Subcutaneous abdominal adipose tissue (tissue), 5 donors: Measurements from ENCODE around the gene SPRR1B.
"Not testable (repeated sequence)": the region's sequence is repeated elsewhere in the genome, so short reads cannot be mapped to it uniquely, and the experiment has no call there.

Experiments
- H3K27ac ChIP-seq: one replicate; pipeline ENCODE4 v1.7.0; 2013; ENCODE audit warnings: low read depth, mild to moderate bottlenecking, inconsistent platforms, low read length, moderate library complexity
- H3K27me3 ChIP-seq, 5 donors: one replicate each; pipeline ENCODE4 v1.7.0; 2013; ENCODE audit warnings: low read length in 5 of 5, inconsistent platforms in 1 of 5; ENCODE audit not compliant: control insufficient read depth in 5 of 5, insufficient read depth in 4 of 5
- H3K36me3 ChIP-seq, 5 donors: one replicate each; pipeline ENCODE4 v1.7.0; 2013; ENCODE audit warnings: low read length in 5 of 5; ENCODE audit not compliant: control insufficient read depth in 5 of 5, insufficient read depth in 5 of 5
- H3K4me1 ChIP-seq, 5 donors: one replicate each; pipeline ENCODE4 v1.7.0; 2013; ENCODE audit warnings: low read length in 5 of 5, mild to moderate bottlenecking in 3 of 5, moderate library complexity in 1 of 5; ENCODE audit not compliant: control insufficient read depth in 5 of 5, insufficient read depth in 5 of 5
- H3K4me3 ChIP-seq, 5 donors: one replicate each; pipeline ENCODE4 v1.7.0; 2013; ENCODE audit warnings: low read length in 5 of 5, low read depth in 1 of 5
- H3K9ac ChIP-seq, 5 donors: one replicate each; pipeline ENCODE4 v1.7.0; 2013; ENCODE audit warnings: low read length in 5 of 5, mild to moderate bottlenecking in 4 of 5, moderate library complexity in 3 of 5
- H3K9me3 ChIP-seq, 5 donors: one replicate each; pipeline ENCODE4 v1.7.0; 2013; ENCODE audit warnings: low read length in 5 of 5; ENCODE audit not compliant: control insufficient read depth in 5 of 5
- donor health status: healthy.
- donor health status: healthy.
- donor health status: healthy.
- donor health status: healthy.
- donor health status: healthy.

The SPRR1B gene

GRCh38 chr1:153032073-153032472 lies 1.1 kb downstream of the SPRR1B start:
- no peak overlapping the region for H3K9ac ChIP-seq
- no peaks in the 10 kb centered on the region for H3K36me3 ChIP-seq
- no peak overlapping the region for H3K4me3 ChIP-seq
- no peaks in the 10 kb centered on the region for H3K9me3 ChIP-seq
- peaks cover 0 to 4% (median 0%) of the 10 kb centered on the region in 5 donors for H3K27me3 ChIP-seq
- H3K27ac ChIP-seq: no peak overlapping the region
- no peaks in the 10 kb centered on the region for H3K4me1 ChIP-seq

GRCh38 chr1:153032677-153033308 lies 1.8 kb downstream of the SPRR1B start:
- Histone ChIP-seq H3K27ac (no peak overlapping the region), H3K36me3 (no peaks in the 10 kb centered on the region), H3K4me1 (no peaks in the 10 kb centered on the region), H3K9ac (no peak overlapping the region), H3K4me3 (no peak overlapping the region), H3K9me3 (no peaks in the 10 kb centered on the region), H3K27me3 (peaks cover 0 to 4% (median 0%) of the 10 kb centered on the region in 5 donors)

- Histone ChIP-seq H3K36me3 (no peaks in the 10 kb centered on the region), H3K9me3 (no peaks in the 10 kb centered on the region), H3K4me1 (no peaks in the 10 kb centered on the region), H3K4me3 (no peak overlapping the region), H3K27ac (no peak overlapping the region), H3K9ac (no peak overlapping the region), H3K27me3 (peaks cover 0 to 2% (median 0%) of the 10 kb centered on the region in 5 donors)
Measured at GRCh38 chr1:153035211-153035610, 4.2 kb downstream of the SPRR1B start.

- H3K36me3 ChIP-seq: no peaks in the 10 kb centered on the region
- H3K27ac ChIP-seq: no peak within 1 kb of the TSS
- no peaks in the 10 kb centered on the region for H3K4me1 ChIP-seq
- no peaks in the 10 kb centered on the region for H3K9me3 ChIP-seq
- H3K9ac ChIP-seq: no peak within 1 kb of the TSS
- H3K27me3 ChIP-seq: peaks cover 0 to 2% (median 0%) of the 10 kb centered on the region in 5 donors
- no peak within 1 kb of the TSS for H3K4me3 ChIP-seq
Measured at GRCh38 chr1:153040950-153041631, 10.1 kb downstream of the SPRR1B start, which contains the start of gene SPRR2D. SPRR2D (minus strand) TSS chr1:153041120; CDS start chr1:153040346, 774 bp downstream.

- H3K27ac ChIP-seq: no peak overlapping the region
Measured at GRCh38 chr1:153049211-153049610, 18.2 kb downstream of the SPRR1B start.

GRCh38 chr1:153056111-153056510 lies 25.1 kb downstream of the SPRR1B start:
- H3K9ac ChIP-seq, H3K27ac ChIP-seq, H3K9me3 ChIP-seq, H3K27me3 ChIP-seq, H3K36me3 ChIP-seq, H3K4me1 ChIP-seq, H3K4me3 ChIP-seq: not testable (repeated sequence)

More at GRCh38 chr1:153049211-153049610, 18.2 kb downstream of the SPRR1B start:
- H3K27me3 ChIP-seq: peaks cover 0 to 8% (median 6%) of the 10 kb centered on the region in 5 donors
- H3K4me3 ChIP-seq: no peak overlapping the region
- H3K9ac ChIP-seq: no peak overlapping the region
- H3K4me1 ChIP-seq: no peaks in the 10 kb centered on the region
- peaks cover 0 to 4% (median 2%) of the 10 kb centered on the region in 5 donors for H3K9me3 ChIP-seq
- H3K36me3 ChIP-seq: no peaks in the 10 kb centered on the region

GRCh38 chr1:153057375-153057774 lies 26.4 kb downstream of the SPRR1B start, which contains the start of gene SPRR2A:
SPRR2A (minus strand) TSS chr1:153057512; CDS start chr1:153056735, 777 bp downstream.
- no peak within 1 kb of the TSS for H3K4me3 ChIP-seq
- H3K9ac ChIP-seq: no peak within 1 kb of the TSS
- peaks cover 0 to 4% (median 0%) of the 10 kb centered on the region in 5 donors for H3K27me3 ChIP-seq
- H3K4me1 ChIP-seq: no peaks in the 10 kb centered on the region
- H3K9me3 ChIP-seq: peaks cover 0 to 2% (median 0%) of the 10 kb centered on the region in 5 donors
- no peak within 1 kb of the TSS for H3K27ac ChIP-seq
- H3K36me3 ChIP-seq: no peaks in the 10 kb centered on the region

GRCh38 chr1:153058154-153058553 lies 27.2 kb downstream of the SPRR1B start:
- Histone ChIP-seq H3K27ac (no peak overlapping the region), H3K9ac (no peak overlapping the region), H3K9me3 (no peaks in the 10 kb centered on the region), H3K27me3 (peaks cover 0 to 4% (median 0%) of the 10 kb centered on the region in 5 donors), H3K4me3 (no peak overlapping the region), H3K4me1 (no peaks in the 10 kb centered on the region), H3K36me3 (no peaks in the 10 kb centered on the region)

GRCh38 chr1:153058826-153059784 lies 28.1 kb downstream of the SPRR1B start:
- Histone ChIP-seq H3K27me3 (peaks cover 0 to 4% (median 0%) of the 10 kb centered on the region in 5 donors), H3K4me3 (no peak overlapping the region), H3K9ac (no peak overlapping the region), H3K36me3 (no peaks in the 10 kb centered on the region), H3K27ac (no peak overlapping the region), H3K4me1 (no peaks in the 10 kb centered on the region), H3K9me3 (no peaks in the 10 kb centered on the region)
